Activated T-cell treated with anti-CD3 and anti-CD28 coated beads, Interleukin-2, amount 50 U/mL, for 1 hour (primary cell): ENCODE measurements around the gene RTRAF.

ENCODE experiments used
- DNase-seq: peaks from one replicate; pipeline ENCODE4 v3.0.0-alpha.2; 2020

Gene RTRAF

DNA sequence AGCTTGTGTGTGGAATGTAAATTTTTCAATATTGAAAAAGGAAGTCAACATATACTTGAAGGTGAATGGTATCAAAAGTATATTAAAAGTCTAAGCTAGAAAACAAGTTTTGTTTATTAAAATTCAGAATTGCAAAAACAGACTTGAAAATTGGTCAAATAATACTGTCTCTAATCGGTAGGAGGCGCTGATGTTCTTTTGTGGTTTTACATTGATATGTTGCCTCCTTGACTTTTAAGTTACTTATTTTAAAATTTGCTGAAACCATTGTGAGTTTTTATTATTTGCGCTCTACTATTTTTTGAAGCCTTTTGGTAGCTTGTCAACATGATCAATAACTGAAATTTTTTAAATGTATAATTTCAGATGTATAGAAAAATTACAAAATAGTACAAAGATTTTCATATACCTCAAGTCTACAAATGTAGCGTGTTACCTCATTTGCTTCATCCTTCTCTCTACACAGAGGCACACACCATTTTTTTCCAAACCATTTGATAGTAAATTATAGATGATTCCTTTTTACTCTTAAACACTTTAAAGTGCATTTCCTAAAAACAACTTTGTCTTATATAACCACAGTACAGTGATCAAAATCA is 6.9 kb downstream of the RTRAF start:
- no peak for DNase-seq

DNA sequence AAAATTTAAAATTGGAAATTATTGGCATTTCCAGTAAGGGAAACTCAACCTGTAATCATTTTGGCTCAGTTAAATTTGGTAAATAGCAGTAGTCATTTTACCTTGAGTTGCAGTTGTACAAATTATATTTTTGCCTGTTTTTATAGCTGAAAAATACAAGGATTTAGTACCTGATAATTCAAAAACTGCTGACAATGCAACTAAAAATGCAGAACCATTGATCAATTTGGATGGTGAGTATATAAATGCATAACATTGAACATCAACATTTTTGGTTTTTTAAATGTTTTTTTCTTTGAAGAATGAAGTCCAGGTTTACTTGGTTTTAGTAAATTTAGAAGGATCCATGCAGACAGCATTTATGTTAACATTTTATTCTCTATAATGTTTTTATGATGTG is 9.0 kb downstream of the RTRAF start:
- DNase-seq: no peak

DNA sequence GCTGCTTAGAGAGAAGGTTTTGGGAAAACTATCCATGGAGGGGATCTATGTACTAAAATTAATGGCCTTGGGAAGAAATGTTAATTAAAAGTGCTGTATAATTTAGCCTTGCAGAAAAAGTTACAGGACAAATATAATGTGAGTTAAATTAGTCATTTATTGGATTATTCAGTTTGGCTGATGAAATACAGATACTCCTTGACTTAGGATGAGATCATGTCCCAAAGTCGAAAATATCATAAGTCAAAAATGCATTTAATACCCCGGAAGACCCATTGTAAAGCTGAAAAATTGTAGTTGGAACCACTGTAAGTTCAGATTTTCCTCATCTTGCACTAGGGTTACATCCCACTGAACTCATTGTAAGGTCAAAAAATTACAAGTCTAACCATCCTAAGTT is 9.7 kb downstream of the RTRAF start:
- no peak for DNase-seq

DNA sequence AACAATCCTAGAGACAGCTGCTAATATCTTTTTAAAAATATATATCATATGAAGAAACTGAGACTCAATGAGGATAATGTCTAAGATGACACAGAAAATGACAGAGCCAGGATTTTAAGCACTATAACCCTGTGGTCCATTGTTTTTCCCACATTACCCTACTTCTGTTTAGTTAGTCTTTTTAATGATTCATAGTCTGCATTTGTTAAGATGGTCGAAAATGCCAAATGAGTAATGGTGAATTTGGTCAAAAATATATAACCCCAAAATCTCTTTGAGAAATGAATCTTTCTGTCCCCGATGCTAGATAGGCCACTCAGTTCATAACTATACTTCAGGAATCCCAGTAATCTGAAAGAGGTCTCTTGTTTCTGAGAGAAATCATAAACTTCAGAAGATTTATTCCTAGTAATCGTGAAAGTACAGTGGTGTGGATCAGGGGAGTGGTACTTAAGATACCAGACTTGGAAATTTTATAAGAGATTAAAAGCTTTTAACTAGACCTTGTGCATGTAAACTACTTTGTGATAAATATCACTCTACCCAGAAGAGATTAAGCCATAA is 10.8 kb downstream of the RTRAF start:
- no peak for DNase-seq

DNA sequence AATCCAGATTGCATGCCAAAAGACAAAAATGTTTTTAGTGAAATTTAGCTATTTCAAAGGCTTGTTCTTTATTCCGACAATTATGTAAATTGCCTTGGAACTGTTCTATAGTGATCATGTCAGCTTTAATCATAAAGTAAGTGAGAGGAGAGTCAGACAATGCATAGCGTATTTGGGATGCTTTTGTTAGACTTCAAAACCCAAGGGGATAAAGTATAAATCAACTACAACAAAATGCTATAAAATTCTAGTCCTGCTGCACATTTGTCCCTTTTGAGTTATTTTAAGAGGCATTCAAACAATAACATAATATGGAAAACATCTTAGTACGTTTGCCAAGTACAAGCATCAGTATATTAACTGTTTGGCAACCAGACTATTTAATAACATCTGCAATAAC is 11.3 kb downstream of the RTRAF start:
- no peak for DNase-seq

DNA sequence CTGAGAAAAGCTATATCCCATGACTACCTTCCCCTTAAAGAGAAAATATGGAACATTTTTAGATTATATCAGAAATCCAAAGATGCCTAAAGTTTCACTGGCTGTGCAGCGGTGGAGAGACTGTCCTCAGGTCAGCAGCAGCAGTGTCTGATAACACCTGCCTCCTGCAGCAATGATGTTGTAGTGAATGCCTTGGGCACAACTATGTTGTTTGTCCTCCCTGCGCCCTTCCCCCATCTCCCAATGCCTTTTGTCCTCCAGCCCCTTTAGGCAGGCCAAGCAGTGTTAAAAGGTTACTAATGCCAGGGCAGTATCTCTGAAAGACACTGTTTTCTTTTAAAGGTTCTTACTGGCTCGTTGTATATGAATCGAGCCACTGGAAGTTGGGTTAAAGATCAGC is 13.2 kb downstream of the RTRAF start:
- no peak for DNase-seq

DNA sequence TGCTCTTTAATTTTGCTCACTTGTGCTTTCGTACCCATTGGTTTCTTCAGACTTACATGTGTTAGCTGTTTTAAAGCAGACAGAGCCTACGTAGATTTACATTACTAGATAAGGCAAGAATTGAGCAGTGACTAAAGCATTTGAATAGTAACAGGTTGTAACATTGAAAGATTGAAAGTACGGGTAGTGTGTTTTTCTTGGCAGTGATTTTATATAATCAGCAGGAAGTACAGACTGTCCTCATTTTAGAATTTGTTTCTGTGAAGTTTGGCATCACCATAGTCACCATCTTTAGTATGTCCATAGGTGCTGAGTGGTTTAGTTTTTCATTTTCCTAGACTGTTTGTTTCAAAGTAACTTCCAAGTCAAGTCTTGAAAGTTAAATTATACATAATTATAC is 14.0 kb downstream of the RTRAF start:
- DNase-seq: no peak

DNA sequence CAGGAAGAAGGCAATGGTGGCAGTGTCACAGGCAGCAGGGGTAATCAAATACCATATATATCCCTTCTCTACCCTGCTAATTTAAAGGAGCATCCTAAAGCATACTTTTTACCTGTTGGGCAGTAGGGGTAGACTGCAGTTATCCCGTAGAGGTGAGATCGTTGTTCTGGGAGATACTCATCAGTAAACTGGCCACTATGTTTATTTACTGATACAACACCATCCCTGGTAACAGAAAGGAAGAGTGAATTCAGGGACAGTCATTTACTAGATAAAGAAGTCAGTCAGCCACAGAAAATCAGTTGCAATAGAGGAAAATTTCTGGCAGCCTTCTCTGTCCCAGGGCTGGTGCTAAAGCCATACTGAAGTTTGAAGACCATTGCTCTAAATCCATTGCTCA is 16.3 kb downstream of the RTRAF start:
- DNase-seq: no peak

DNA sequence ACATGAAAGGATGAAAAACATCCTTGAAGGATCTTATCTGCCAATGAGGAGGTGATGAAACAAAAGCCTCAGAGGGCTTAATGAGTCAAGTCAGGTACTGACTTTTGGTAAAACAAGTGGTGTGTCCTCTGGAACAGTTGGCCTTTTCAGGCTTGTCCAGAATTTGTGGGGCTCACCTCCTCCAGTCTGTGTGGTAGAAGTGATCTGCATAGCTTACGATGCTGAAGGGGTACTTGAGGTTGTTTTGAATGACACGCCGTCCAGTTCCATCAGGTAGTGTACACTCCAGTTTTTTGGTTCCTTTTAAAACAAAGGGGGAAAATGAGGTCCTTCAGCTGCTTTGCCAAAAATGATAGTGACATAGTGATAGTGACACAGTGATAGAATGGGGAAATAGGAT is 17.0 kb downstream of the RTRAF start:
- DNase-seq: no peak

DNA sequence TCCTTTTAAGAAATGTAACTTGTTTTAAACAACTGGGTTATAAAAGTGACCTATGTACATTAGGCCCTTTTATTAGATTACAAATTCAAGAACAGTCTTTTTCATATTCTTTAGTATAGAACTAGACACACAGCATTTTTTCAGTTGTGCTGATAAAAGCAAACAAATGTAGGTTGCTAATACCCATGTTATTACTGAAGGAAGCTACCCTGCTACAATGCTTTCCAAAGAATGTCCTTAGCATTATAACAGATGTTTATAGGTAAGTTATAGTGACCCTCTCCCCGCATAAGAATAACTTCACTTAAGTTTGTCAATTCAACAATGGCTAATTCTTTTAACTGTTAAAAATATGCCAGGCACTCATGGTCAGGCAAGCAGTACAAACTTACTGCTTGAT is 17.9 kb downstream of the RTRAF start:
- no peak for DNase-seq

DNA sequence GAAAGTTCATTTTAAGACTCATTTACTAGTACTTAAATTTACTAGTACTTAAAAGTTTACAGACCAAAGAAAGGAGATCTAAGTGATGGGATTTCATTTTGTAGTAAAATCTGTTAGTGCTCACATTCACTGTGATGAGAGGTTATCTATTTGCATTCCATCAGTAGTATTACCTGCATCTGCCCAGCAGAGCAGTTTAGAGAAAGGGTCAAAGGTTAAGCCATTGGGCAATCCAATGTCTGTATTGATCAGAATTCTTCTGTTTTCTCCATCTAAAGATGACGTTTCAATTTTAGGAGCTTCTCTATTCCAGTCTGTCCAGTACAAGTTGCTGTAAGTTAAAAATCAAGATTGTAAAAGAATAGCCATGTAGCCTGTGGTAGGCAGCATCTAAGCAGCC is 18.3 kb downstream of the RTRAF start:
- DNase-seq: no peak

DNA sequence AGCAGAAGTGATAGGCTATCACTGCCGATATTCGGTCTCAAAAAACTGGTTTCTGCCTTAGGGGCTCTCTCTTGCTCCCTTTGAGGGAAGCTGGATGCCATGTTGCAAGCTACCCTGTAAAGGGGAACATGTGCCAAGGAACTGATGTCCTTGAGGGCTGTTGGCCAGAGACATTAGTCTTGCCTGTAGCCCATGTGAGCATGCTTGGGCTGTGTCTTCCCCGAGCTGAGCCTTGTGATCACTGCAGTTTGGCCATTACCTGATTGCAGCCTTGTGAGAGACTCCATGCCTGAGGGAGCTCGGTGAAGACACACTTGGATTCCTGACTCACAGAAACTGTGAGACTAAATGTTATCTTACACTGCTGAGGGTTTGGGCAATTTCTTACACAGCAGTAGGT is 18.8 kb downstream of the RTRAF start:
- DNase-seq: no peak

DNA sequence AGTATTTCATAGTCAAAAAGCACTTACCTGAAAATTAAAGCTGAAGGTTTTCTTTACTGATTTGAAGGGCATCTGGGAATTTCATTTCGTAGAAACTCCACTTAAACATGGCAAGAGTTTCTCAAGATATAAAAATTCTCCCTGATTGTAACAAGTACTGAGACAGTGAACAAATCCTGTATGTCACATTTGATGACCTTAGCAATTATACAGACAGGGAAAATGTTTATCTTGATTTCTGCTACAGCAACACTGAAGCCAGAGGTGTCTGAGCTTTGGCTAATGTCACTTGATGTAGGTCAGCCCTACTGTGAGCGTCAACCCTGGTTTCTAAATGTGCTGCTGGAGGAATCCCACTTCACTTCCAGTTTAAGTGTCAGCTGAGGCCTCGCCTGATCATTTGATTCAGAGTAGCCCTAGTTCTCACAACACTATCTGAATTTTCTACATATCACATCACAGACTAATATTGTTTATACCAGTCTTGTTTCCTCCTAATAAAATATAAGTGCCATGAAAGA is 20.9 kb downstream of the RTRAF start:
- no peak for DNase-seq

DNA sequence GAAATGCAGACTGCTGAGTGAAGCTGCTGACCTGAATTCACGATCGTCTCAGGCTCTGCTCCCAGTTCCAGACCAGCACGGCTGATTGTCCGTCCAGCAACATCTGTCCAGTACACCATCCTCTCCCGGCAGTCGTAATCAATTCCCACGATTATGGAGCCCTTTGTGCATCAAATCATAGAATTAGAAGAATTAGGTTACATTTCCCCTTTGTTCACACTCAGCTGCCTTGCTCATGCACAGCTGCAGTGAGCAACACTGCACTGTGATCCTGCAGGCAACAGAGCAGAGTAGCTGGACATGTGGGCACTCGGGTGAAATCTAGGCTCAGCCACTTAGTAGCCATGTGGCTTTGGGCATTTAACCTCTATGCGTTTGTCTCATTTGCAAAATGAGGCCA is 22.2 kb downstream of the RTRAF start:
- no peak for DNase-seq

DNA sequence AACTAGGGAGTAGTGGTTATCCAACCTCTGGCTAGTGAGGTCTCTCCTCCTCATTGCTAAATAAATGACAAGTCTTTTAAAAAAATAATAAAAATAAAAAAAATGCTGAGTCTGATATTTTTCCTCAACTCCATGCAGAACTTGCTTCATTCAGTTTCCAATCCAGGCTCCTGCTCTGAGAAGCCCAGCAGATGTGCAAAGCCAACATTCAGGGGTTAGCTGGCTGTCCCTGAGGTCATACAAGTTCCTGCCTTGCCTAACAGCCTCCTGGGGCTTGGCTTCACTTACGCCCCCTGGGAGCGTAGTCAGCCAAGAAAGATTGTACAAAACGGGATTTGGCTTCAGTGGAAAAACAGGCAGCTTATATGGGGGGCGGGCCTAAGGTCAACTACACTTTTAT is 23.3 kb downstream of the RTRAF start:
- DNase-seq: no peak

DNA sequence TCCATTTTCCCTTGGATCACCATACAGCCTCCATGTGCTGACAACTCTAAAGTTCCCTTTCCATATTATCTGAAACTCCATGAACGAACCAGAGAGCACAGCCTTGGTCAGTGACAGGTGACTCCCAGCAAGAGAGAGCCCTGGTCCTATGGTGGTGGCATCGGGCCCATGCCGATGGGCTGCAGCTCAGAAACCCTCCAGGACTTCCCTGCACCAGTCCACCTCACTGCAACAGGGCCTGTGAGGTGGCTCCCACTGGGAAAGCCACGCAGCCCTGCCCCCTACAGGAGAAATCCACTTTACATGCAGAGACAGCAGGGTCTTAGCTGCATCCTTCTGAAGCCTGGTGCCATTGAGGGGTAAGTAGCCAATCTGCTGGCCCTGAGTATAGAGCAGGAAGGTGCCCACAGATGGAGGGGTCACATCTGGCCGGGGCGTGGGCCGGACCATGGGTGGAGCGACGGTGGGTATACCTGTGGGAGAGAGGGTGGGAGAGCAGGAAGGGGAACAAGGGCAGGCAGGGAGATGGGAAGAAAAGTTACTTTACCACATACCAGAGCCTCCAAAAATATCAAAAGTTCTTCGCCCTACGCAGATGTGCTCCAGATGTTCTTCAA is 24.7 kb downstream of the RTRAF start:
- no peak for DNase-seq

DNA sequence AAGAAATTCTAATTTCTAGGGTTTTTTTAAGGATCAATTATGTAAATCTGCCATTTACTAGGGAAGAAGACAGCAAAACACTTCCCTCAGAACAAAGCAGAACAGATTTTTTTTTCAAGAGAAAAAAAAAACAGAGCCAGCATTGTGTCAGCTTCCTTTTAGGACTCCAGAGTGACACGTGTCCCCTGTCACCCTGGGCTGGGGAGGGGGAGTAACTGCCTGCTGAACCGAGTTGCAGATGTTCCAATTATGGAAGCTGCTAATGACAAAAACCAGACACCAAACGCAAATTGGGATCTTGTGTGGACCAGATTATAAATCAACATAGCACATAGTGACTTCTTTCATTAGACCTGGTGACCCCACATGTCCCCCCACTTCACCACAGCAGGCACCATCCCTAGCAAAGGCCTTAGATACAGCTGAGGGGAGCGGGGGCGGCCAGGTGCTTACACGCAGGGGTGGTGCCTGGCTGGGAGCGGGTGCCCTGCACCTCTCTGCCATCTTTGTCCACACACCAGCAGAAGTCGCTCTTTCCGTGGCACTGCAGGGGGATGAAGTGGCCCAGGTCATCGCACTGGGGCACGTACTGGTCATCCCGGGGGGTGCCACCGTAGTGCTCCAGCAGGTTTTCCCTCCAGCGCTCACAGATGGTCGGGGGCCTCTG is 25.4 kb downstream of the RTRAF start:
- no peak for DNase-seq

DNA sequence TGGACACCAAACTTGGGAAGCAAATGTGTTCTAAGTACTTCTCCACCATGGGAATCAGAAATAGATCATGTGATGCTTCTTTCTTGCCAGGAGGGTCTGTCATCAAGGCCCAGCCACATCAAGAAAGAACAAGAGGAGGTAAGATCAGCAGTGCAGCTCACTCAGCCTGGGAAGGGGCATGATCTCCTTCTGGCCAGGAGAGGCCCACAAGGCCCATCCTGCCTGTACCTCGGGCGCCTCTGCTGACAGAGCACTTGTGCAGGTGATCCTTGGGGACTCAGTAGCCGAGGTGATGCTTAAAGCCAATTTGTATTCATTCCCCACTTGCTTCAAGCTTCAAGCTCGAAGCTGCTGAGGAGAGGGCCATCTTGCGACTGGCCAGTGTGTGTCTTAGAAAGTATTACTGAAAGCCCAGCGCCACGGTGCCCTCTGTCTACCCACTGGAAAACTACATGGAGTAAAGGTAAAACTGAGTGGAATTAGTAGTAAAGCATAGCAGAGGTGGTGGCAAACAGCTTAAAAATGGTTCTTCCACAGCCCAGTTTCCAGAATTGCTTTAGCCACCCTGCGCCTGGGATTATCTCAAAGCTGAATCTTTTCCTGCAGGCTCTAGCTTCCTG is 26.2 kb downstream of the RTRAF start:
- DNase-seq: no peak

DNA sequence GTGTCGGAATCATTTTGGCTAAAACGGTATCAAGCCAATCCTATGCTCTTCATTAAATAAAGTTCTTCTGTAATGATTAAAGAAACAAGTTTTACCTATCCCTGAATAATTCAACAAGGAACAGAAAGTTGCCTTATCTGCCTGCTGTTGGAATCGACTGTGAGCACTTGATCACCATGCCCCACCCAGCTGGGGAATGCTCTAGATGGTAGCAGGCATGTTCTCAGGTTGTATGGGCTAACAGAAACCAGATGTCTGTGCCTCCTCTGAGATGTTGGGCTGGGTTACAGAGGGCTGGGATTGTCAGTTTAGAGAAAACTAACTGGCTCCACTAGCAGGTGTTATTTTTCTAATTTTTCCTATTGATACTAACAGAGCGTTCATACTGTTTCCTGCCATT is 28.9 kb downstream of the RTRAF start:
- DNase-seq: no peak

DNA sequence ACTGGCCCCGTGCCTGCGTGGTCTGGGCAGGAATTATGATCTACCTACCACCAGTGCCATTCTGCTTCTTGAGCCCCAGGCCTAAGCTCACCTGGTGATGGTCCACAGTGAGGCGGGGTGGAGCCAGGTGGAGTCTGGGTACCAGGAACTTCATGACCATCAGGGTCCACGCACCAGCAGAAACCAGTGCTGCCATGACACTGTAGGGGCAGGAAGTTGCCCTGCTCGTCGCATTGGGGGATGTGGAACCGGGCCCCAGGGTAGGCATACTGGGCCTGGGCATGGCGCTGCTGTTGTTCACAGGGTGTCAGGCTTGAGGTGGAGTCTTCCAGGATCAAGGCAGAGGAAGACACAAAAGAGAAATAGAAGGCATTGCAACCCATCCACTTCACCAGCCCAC is 29.6 kb downstream of the RTRAF start:
- no peak for DNase-seq

DNA sequence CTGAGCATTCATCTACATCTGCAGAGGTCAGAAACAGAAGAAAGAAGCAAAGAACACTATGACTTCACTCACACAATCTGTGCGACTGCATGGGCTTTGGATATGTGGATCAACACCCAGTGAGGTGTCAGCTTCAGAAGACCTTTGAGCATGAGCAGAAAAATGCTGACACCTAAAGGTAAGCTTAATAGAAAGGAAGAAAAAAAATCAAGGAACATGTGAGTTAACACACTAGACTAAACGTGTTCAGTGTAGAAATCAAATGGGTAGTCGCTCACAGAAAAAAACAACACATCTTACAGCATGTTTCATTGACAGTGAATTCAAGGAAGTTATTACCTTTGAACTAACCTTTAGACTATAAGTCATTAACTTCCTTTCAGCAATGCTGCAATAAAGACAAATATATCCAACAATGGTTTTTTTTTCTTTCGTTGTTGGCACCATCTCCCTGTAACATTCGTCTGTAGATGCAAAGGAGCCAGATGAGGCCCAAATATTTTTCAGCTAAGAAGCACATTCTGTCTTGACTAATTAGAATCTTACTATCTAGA is 30.9 kb downstream of the RTRAF start:
- DNase-seq: no peak

DNA sequence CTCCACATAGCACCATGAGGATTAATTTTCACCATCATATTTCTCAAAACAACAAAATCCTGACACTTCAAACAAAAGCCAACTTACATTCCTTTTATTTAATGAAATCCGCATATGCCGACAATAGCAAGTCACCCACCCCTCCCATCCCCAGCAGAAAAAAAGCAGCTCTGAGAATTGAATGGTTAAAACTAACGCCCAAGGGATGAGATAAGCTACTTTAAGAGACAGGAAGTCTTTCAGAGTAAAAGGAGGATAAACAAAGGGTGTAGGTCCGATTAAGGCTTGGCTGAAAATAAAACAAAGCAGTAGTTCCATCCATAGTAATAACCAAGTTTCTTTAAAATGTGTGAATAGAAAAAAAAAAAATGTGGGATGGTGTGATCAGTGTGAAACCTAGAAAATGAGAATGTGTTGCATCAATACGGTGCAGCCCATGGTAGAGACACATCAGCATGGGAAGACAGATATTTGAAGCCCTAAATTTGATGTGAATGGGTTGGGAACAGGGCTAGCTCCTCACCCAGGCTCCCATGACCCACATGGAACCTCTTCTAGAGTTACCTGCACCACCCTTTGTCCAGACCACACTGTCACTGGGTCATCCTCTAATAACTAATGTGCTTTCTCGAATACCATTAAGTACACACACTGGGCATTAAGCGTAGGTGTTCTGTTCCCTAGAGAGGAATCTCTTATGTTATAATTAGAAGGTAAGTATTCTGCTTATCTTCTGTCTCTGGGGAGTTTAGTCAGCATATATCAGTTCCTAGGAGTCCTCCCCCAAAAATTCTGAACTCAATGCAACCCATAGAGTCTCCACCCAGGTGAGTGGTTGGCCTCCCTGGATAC is 31.7 kb downstream of the RTRAF start:
- DNase-seq: no peak
